Type B pancreatic cell (in vitro differentiated cells): Measurements from ENCODE around the gene GAB2. TPM values are rescaled to one million over a fixed set of nuclear protein-coding genes. Genes with fewer than 3 reads are reported as not detected.

Experiments
- DNase-seq: peaks from one replicate; pipeline ENCODE4 v3.0.0; 2021; ENCODE audit warnings: mixed read lengths; ENCODE audit not compliant: unreplicated experiment; ENCODE audit errors: extremely low spot score
- H3K27ac Mint-ChIP-seq: 2 replicates; pipeline ENCODE4 v1.8.0; 2021; ENCODE audit warnings: mild to moderate bottlenecking, mixed read lengths
- H3K27me3 Mint-ChIP-seq: 2 replicates; pipeline ENCODE4 v1.8.0; 2021; ENCODE audit warnings: mixed read lengths
- H3K36me3 Mint-ChIP-seq: 2 replicates; pipeline ENCODE4 v1.8.0; 2021; ENCODE audit warnings: mixed read lengths
- H3K4me1 Mint-ChIP-seq: one replicate; pipeline ENCODE4 v1.8.0; 2021; ENCODE audit warnings: mixed read lengths; ENCODE audit not compliant: unreplicated experiment
- H3K4me3 Mint-ChIP-seq: 2 replicates; pipeline ENCODE4 v1.8.0; 2021; ENCODE audit warnings: mild to moderate bottlenecking, mixed read lengths
- H3K9me3 Mint-ChIP-seq: 2 replicates; pipeline ENCODE4 v1.8.0; 2021; ENCODE audit warnings: mixed read lengths
- total RNA-seq: library from RNA; stranded (reverse); gene quantifications from 2 replicates; pipeline ENCODE4 v1.2.1, GENCODE V29; 2021; ENCODE audit warnings: low replicate concordance
- TF ChIP-seq, protein P1 (sequence below): fragments of 200-600 bp; sonication (generic); conservative IDR thresholded peaks from 2 replicates; pipeline ENCODE4 v1.5.0; 2021; ENCODE audit warnings: antibody characterized with exemption, mild to moderate bottlenecking

Gene GAB2
- total RNA-seq, 1 donor from 2014 or later, result 23.3 TPM

DNA sequence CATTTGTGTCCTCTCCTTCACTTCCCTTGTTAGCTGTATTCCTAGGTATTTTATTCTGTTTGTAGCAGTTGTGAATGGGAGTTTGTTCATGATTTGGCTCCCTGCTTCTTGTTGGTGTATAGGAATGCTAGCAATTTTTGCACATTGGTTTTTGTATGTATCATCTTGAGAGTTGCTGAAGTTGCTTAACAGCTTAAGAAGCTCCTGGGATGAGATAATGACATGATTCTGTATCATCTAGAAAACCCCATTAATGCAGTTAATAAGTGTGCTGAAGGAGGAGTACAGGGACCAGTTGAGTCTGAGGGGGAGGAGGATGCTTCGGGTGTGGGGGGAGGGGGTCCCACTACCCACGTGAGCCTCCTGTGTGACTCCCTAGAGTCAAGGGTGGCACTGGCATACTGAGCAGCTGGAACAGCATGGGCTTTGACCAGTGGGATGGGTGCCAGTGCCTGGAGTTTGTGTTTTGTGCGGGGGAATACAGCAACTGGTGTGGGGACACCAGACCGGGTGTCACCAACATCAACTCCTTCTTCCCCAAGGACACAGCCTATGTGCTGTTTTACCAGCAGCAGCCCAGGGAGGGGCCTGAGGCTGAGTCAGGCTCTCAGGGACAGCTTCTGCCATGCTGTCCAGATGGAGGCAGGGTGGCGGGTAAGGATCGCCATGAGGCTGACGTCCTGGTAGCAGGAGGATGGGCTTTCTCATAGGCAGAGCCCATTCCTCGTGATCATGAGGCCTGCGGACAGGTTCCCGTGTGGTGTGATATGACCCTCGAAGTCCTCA lies 204.8 kb downstream of the GAB2 start:
- peaks cover 6% of the 10 kb centered on the region for H3K9me3 Mint-ChIP-seq
- no peak for DNase-seq
- peaks cover 42% of the 10 kb centered on the region for H3K36me3 Mint-ChIP-seq
- no peaks in the 10 kb centered on the region for H3K27me3 Mint-ChIP-seq
- H3K27ac Mint-ChIP-seq, result no peak overlapping the region
- TF ChIP-seq, protein P1, sequence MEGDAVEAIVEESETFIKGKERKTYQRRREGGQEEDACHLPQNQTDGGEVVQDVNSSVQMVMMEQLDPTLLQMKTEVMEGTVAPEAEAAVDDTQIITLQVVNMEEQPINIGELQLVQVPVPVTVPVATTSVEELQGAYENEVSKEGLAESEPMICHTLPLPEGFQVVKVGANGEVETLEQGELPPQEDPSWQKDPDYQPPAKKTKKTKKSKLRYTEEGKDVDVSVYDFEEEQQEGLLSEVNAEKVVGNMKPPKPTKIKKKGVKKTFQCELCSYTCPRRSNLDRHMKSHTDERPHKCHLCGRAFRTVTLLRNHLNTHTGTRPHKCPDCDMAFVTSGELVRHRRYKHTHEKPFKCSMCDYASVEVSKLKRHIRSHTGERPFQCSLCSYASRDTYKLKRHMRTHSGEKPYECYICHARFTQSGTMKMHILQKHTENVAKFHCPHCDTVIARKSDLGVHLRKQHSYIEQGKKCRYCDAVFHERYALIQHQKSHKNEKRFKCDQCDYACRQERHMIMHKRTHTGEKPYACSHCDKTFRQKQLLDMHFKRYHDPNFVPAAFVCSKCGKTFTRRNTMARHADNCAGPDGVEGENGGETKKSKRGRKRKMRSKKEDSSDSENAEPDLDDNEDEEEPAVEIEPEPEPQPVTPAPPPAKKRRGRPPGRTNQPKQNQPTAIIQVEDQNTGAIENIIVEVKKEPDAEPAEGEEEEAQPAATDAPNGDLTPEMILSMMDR, result no peak
- no peak overlapping the region for H3K4me3 Mint-ChIP-seq
- peaks cover 4% of the 10 kb centered on the region for H3K4me1 Mint-ChIP-seq

DNA sequence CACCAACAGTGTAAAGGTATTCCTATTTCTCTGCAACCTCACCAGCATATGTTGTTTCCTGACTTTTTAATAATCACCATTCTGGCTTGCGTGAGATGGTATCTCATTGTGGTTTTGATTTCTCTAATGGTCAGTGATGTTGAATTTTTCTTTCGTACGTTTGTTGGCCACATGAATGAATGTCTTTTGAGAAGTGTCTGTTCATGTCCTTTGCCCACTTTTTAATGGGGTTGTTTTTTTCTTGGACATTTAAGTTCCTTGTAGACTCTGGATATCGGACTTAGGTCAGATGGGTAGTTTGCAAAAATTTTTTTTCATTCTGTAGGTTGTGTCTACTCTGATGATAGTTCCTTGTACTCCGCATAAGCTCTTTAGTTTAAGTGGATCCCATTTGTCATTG lies 206.1 kb downstream of the GAB2 start:
- DNase-seq, result no peak
- Mint-ChIP-seq H3K9me3 (peaks cover 6% of the 10 kb centered on the region), H3K36me3 (peaks cover 33% of the 10 kb centered on the region), H3K27ac (no peak overlapping the region), H3K4me1 (peaks cover 4% of the 10 kb centered on the region), H3K4me3 (no peak overlapping the region), H3K27me3 (no peaks in the 10 kb centered on the region)
- TF ChIP-seq, protein P1, result no peak

DNA sequence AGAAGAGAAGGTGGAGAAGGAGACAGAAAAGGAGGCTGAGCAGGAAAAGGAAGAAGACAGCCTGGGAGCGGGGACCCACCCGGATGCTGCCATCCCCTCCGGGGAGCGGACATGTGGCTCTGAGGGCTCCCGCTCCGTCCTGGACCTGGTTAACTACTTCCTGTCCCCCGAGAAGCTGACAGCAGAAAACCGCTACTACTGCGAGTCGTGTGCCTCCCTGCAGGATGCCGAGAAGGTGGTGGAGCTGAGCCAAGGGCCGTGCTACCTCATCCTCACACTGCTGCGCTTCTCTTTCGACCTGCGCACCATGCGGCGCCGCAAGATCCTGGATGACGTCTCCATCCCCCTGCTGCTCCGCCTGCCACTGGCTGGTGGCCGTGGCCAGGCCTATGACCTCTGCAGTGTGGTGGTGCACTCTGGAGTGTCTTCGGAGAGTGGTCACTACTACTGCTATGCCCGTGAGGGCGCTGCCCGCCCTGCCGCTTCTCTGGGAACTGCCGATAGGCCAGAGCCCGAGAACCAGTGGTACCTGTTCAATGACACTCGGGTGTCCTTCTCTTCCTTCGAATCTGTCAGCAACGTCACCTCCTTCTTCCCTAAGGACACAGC lies 207.5 kb downstream of the GAB2 start:
- TF ChIP-seq, protein P1, result no peak
- DNase-seq, result no peak
- no peak overlapping the region for H3K27ac Mint-ChIP-seq
- H3K27me3 Mint-ChIP-seq, result no peaks in the 10 kb centered on the region
- peaks cover 33% of the 10 kb centered on the region for H3K36me3 Mint-ChIP-seq
- no peak overlapping the region for H3K4me3 Mint-ChIP-seq
- peaks cover 6% of the 10 kb centered on the region for H3K9me3 Mint-ChIP-seq
- H3K4me1 Mint-ChIP-seq, result peaks cover 4% of the 10 kb centered on the region

DNA sequence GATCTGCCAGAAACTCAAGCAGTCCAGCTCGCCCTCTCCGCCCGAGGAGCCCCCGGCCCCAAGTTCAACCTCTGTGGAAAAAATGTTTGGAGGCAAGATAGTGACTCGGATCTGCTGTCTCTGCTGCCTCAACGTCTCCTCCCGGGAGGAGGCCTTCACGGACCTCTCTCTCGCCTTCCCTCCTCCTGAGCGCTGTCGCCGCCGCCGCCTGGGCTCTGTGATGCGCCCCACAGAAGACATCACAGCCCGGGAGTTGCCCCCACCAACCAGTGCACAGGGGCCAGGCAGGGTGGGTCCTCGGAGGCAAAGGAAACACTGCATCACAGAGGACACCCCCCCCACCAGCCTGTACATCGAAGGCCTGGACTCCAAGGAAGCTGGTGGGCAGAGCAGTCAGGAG lies 208.1 kb downstream of the GAB2 start:
- peaks cover 4% of the 10 kb centered on the region for H3K4me1 Mint-ChIP-seq
- no peaks in the 10 kb centered on the region for H3K27me3 Mint-ChIP-seq
- H3K4me3 Mint-ChIP-seq, result no peak overlapping the region
- peaks cover 6% of the 10 kb centered on the region for H3K9me3 Mint-ChIP-seq
- H3K27ac Mint-ChIP-seq, result no peak overlapping the region
- no peak for DNase-seq
- peaks cover 33% of the 10 kb centered on the region for H3K36me3 Mint-ChIP-seq
- TF ChIP-seq, protein P1, result no peak

DNA sequence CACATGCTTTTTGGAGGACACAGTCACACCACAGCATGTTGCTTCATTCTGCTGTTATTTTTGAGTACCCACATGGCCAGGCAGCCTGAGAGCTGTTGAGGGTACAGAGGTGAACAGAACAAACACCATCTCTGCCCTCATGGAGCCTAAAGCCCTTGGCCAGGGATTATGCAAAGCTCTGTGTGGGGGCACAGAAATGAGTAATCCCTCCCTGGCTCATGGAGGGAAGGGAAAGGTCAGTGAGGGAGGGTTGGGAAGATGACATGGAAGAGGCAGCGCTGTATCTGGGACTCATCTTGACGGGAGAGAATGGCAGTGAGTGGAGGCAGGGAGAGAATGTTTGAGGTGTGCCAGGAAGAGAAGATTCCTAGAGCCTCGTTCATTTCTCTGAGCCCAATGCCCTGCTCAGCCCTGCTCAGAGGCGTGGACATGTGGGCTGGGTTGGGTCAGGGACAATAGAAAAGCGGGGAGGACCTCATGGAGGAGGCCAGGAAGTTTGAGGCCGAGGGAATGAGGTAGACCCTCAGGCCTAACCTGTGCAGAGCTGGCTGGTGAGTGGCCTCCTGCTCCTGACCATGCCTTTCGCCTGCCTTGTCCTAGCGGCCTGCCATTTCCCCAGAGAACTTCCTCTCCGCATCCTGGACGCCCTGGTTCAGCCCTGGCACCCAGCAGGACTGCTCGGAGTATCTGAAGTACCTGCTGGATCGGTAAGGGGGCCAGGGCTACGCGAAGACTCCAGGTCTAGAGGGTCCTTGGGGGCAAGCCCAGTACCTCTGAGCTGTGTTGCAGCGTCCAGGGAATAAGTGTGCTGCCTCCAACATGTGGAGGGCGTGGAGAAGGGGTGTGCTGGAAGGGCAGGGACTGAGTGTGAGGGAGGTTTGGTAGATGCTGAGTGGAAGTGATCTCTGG lies 209.1 kb downstream of the GAB2 start:
- peak overlapping the region; percentile 74 for H3K27ac Mint-ChIP-seq
- H3K9me3 Mint-ChIP-seq, result peaks cover 6% of the 10 kb centered on the region
- peaks cover 4% of the 10 kb centered on the region for H3K4me1 Mint-ChIP-seq
- TF ChIP-seq, protein P1, result no peak
- no peak for DNase-seq
- H3K36me3 Mint-ChIP-seq, result peaks cover 33% of the 10 kb centered on the region
- H3K27me3 Mint-ChIP-seq, result no peaks in the 10 kb centered on the region
- H3K4me3 Mint-ChIP-seq, result peak overlapping the region; percentile 8
